Activated CD8-positive, alpha-beta memory T cell treated with anti-CD3 and anti-CD28 coated beads, Interleukin-2, amount 50 U/mL, for 1 hour (primary cell): ENCODE results near the gene PABPC1L.

Experiments
- DNase-seq: peaks from one replicate; pipeline ENCODE4 v3.0.0-alpha.2; 2020; ENCODE audit errors: extremely low read depth

The PABPC1L gene

GRCh38 chr20:44942264-44942973 lies 32.6 kb downstream of the PABPC1L start:
- DNase-seq: no peak

DNA sequence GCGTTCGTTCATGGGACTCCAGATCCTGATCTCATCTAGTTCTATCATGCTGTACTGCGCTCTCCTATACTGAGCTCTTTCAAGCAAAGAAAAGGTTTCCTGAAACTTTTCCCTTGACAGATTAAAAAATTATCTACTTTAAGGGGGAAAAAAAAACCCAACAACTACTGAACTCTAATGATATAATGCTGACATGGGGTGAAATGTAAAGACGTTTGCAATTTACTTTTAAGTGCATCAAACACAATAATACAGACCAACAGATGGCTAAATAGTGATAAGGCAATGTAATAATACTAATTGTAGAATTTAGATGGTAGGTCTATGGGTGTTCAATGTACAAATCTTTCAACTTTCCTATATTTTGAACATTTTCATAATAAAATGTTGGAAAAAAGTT lies 34.0 kb downstream of the PABPC1L start:
- DNase-seq: no peak

DNA sequence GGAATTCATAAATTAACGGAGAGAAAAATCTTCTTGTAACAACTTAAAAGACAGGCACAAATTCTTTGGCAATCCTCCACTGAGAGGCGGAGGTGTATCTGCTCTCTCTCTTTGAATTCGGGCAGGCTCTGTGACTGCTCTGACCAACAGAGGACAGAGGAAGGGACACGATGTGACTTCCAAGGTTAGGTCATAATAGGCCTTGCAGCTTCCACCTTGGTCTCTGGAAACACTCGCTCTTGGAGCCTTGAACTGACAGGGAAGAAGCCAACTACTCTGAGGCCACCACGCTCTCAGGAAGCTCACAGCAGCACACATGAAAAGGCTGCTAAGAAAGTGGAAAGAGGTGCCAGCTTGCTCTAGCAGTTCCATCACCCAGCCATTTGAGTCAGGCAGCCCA lies 35.4 kb downstream of the PABPC1L start:
- DNase-seq: no peak

GRCh38 chr20:44946271-44946852 lies 36.5 kb downstream of the PABPC1L start:
- no peak for DNase-seq

DNA sequence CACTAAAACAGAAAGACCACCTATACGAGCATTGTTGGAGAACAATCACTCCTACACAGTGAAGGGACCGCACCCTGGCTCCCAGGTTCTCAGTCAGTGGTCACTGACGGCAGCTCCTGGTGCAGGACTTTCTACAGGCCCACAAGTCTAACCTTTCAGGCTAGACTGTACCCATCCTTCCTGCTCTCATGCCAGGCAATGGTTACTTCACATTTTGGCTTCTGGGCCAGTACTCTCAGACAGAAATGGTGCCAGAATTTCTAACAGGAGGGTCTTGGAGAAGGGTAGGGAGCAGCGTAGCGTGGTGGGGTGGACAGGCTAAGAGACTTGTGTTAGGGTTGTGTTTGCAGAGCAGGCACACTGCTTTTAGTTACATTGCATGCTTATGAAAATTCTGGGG lies 38.2 kb downstream of the PABPC1L start:
- DNase-seq: no peak

DNA sequence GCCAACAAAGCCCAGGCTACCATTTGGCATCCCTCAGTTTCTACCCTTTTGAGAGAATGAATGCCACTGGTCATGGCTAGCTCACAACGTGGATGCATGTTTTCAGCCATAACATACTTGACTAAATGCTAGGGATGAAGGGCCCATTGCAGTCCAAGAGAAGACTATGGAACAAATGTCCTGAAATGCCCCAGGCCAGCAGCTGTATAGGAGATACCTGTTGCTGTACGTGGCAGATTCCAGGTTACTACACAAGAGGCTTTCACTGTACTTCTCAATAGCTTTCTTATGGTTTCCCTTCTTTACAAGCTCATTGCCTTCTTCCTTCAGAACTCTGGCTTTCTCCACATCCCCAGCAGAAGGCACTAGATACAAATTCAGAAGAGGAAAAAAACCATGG lies 38.7 kb downstream of the PABPC1L start:
- DNase-seq: no peak

GRCh38 chr20:44950368-44950767 lies 40.5 kb downstream of the PABPC1L start:
- no peak for DNase-seq

- no peak for DNase-seq
Measured at GRCh38 chr20:44952731-44953130, 42.9 kb downstream of the PABPC1L start.

GRCh38 chr20:44954211-44954610 lies 44.4 kb downstream of the PABPC1L start:
- no peak for DNase-seq

GRCh38 chr20:44955270-44955669 lies 45.4 kb downstream of the PABPC1L start:
- no peak for DNase-seq

DNA sequence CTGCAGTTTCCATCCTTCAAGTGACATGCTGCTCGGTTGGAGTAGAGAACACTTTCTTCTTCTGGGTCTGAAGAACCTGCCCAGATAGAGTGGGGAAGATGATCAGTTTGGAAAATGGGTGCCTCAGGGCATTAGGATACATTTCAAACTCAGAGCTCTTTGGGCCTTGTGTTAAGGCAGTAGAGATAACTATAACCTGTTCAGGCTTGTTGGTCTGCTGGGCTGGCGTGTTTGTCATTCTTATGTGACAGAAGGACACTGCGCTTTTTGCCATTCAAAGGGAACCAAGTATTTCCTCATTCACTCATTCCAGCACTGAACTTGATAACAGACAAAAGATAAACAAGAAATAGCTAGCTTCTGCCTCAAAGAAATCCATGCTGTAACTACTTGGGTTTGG lies 46.5 kb downstream of the PABPC1L start:
- no peak for DNase-seq

GRCh38 chr20:44958276-44958675 lies 48.4 kb downstream of the PABPC1L start:
- no peak for DNase-seq

- DNase-seq: no peak
Measured at GRCh38 chr20:44959082-44959637, 49.3 kb downstream of the PABPC1L start.

- DNase-seq: no peak
Measured at GRCh38 chr20:44959638-44960102, 49.8 kb downstream of the PABPC1L start.

GRCh38 chr20:44960103-44960852 lies 50.4 kb downstream of the PABPC1L start, which contains the start of gene TOMM34:
TOMM34 (minus strand) TSS chr20:44960397; CDS start chr20:44960333, 64 bp downstream.
- peak; percentile 82 for DNase-seq

GRCh38 chr20:44961011-44961869 lies 51.4 kb downstream of the PABPC1L start:
- no peak for DNase-seq

DNA sequence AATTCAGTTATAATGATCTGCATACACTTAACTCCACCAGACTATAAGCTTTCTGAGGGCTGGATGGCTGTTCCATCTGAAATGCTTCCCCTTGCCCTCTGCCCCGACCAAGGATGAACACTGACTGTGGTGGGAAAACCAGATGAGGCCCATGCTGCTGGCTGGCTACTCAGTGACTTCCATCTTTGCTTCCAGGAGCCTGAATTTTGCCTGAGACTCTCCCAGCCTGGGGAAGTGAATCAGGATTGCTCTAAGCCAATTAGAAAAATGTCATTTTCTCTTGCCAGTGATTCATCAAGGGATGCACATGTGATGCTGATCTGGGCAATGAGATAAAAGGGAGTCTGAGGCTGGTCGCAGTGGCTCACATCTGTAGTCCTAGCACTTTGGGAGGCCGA lies 52.0 kb downstream of the PABPC1L start:
- no peak for DNase-seq

DNA sequence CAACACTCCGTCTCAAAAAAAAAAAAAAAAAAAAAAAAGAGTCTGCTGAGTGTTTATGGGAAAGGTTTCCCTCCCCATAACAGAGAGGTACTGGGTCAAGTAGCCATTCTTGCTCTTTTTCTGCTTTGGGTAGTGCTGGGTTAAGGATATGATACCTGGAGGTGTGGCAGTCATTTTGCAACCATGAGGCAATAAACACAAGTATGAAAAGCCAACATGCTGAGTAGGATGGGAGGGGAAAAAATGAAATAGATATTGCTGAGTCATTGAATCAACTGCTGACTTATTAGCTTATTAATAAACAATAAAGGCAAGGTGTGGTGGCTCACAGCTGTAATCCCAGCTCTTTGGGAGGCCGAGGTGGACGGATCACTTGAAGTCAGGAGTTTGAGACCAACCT lies 52.6 kb downstream of the PABPC1L start:
- no peak for DNase-seq

GRCh38 chr20:44963325-44964215 lies 53.7 kb downstream of the PABPC1L start:
- DNase-seq: no peak

DNA sequence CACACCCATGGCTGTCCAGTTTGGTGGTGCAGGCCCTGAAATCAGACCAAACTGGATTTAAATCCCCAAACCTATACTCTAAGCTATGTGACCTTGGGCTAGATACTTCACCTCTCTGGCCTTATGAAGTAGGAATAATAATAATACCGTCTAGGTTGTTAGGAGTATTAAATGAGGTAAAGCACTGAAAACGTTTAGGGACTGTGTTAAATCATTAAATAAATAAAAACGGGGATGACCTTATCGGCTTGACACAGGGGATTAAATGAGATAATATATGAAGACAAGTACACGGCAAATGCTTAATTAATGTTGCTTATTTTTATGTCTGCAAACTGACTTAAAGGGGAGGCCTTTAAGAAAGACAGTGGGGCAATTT lies 55.8 kb downstream of the PABPC1L start:
- DNase-seq: no peak
